ENCODE measurements around the gene PRDM16. TPM values are rescaled to one million over a fixed set of nuclear protein-coding genes. Genes with fewer than 3 reads are reported as not detected.

The PRDM16 gene
- total and polyA plus RNA-seq, 2 of the 13 experiments (the other 11 are each of a cell fraction or from before 2014, with no cell fraction given): 0.15 to 0.81 TPM

- no peak for TF ChIP-seq PHF5A (CRISPR knock-in tag; IDR thresholded peaks at IDR 0.05; ENCODE audit: low read depth, unreplicated experiment)
- no peak for TF ChIP-seq ZNF562 (CRISPR knock-in tag; IDR thresholded peaks at IDR 0.05; ENCODE audit: borderline replicate concordance)
- TF ChIP-seq EP300 (IDR thresholded peaks at IDR 0.05; ENCODE audit: low read depth in 2 of 2, low read length in 2 of 2): 0 out of 4 replicates have a peak, but pooled peaks of 1 of the 2 experiments have one; percentile 17
- TF ChIP-seq EP300 (CRISPR knock-in tag; IDR thresholded peaks at IDR 0.05; ENCODE audit: borderline replicate concordance): no peak
- TF ChIP-seq PRDM4 (CRISPR knock-in tag; IDR thresholded peaks at IDR 0.05; ENCODE audit: borderline replicate concordance): no peak
- 0 out of 2 replicates have a peak, but pooled peaks have one; percentile 15 for TF ChIP-seq ZNF761 (CRISPR knock-in tag; conservative IDR thresholded peaks at IDR 0.05)
- TF ChIP-seq GABPA (IDR thresholded peaks at IDR 0.05; ENCODE audit: low read depth, low read length): no peak
- TF ChIP-seq GABPA (CRISPR knock-in tag; IDR thresholded peaks at IDR 0.05; ENCODE audit: low read depth): no peak
- TF ChIP-seq ZNF629 (CRISPR knock-in tag; conservative IDR thresholded peaks at IDR 0.05): 0 out of 2 replicates have a peak, but pooled peaks have one; percentile 14
- TF ChIP-seq ZBTB7B (CRISPR knock-in tag; IDR thresholded peaks at IDR 0.05): peak; percentile 37; the same call in 1 of the 2 replicates
- peak; percentile 34 for TF ChIP-seq MED8 (CRISPR knock-in tag; IDR thresholded peaks at IDR 0.05; ENCODE audit: insufficient replicate concordance)
- TF ChIP-seq ZNF12 (CRISPR knock-in tag; IDR thresholded peaks at IDR 0.05): peak; percentile 34
- 0 out of 2 replicates have a peak, but pooled peaks have one; percentile 20 for TF ChIP-seq ZNF350 (CRISPR knock-in tag; IDR thresholded peaks at IDR 0.05; ENCODE audit: borderline replicate concordance, low read depth)
- no peak for TF ChIP-seq ZNF775 (CRISPR knock-in tag; IDR thresholded peaks at IDR 0.05; ENCODE audit: borderline replicate concordance)
- peak; percentile 90 for TF ChIP-seq ESRRA (CRISPR knock-in tag; IDR thresholded peaks at IDR 0.05; ENCODE audit: low read depth)
- TF ChIP-seq ZSCAN12 (CRISPR knock-in tag; IDR thresholded peaks at IDR 0.05): 0 out of 2 replicates have a peak, but pooled peaks have one; percentile 28
- TF ChIP-seq WIZ (CRISPR knock-in tag; IDR thresholded peaks at IDR 0.05): 0 out of 2 replicates have a peak, but pooled peaks have one; percentile 54
- TF ChIP-seq SKIL (CRISPR knock-in tag; IDR thresholded peaks at IDR 0.05; ENCODE audit: borderline replicate concordance): peak; percentile 34; the same call in 1 of the 2 replicates
- peak; percentile 20 for TF ChIP-seq XRCC5 (optimal IDR thresholded peaks at IDR 0.05; ENCODE audit: low read length)
- TF ChIP-seq KLF16 (CRISPR knock-in tag; IDR thresholded peaks at IDR 0.05): peak in 1 of 2 experiments; percentile 20; a peak in 1 of 4 replicates
- TF ChIP-seq ZKSCAN5 (CRISPR knock-in tag; IDR thresholded peaks at IDR 0.05): no peak
- no peak for TF ChIP-seq PITX1 (CRISPR knock-in tag; IDR thresholded peaks at IDR 0.05)
- TF ChIP-seq HNRNPLL (IDR thresholded peaks at IDR 0.05; ENCODE audit: low read depth, low read length, poor library complexity, severe bottlenecking): no peak
- no peak for TF ChIP-seq RFXAP (CRISPR knock-in tag; IDR thresholded peaks at IDR 0.05; ENCODE audit: borderline replicate concordance)
- TF ChIP-seq THAP11 (CRISPR knock-in tag; IDR thresholded peaks at IDR 0.05): peak; percentile 68
- peak; percentile 53; the same call in 1 of the 2 replicates for TF ChIP-seq HOXA3 (CRISPR knock-in tag; IDR thresholded peaks at IDR 0.05)
Measured at GRCh38 chr1:3459940-3460671, 391.1 kb downstream of the PRDM16 start (continued).
